Lung microvascular endothelial cell (primary cell): ENCODE measurements around the gene SPRED2. TPM values are rescaled to one million over a fixed set of nuclear protein-coding genes. Genes with fewer than 3 reads are reported as not detected.

Source experiments
- DNase-seq, 2 donors: peaks; one replicate each; pipeline versions ENCODE4 v3.0.0 to v3.0.0-alpha.2; 2010; ENCODE audit warnings: low read depth in 2 of 2
- total RNA-seq: library from RNA; depleted of rRNA; stranded (reverse); fragments of >200 nt; gene quantifications from 2 replicates; pipeline ENCODE4 v1.2.1, GENCODE V29; 2014

Gene SPRED2
- total RNA-seq, 1 donor from 2014 or later = 2.0 TPM

DNA sequence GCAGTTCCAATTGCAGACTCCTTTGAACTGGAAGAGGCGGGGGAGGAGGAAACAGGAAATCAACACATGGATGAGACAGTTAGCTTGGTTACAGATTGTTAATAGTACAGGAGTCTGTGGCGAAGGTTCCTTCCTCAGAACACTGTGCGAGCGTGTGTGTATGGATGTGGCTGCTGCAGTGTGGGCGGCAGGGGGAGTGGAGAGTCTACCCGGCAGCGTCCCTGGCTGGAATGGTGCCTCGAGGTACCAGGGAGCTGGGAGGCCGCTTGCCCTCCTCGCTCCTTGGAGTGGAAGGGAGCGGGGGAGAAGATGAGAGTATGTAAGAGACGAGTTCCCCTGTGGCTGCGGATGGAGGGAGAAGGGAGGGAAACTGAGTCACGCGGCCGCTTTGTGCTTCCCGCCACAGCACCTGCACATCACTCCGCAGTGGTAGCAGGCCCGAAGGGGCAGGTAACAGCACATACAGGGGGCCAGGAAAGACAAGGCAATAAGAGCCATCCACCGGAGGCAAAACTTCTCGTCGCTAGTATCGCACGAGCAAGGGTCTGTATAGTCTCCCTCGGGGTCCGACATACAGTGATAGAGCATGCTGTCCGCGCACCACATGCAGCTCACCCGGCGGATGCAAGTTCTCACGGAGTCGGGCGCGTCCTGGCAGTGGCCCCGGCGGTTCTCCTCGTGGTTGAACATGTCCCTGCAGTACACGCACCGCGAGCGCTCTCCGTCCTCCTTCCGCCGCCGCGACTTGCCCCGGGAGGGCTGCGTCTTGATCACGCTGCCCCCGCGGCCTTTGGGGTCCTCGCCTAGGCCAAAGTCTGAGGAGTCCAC, 119.1 kb downstream of the SPRED2 start:
- peak in 1 of 2 donors; percentile 71 for DNase-seq

DNA sequence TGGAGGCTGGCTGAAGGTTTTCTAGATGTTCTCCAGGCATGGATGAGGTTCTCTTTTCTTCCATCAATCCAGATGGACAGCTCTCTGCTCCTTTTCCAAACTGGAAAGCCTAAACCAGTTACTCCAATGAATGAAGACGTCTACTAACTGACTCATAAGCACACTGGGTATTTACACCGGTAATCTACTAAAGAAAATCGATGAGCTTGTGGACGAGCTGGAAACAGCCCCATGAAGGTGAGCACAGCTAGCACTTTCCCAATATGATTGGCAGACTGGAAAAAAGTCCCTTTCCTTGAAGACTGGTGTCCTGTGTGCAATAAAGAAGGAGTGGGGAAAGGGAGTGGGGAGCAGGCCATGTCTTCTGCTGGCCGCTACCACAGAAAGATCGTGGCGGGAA, 120.8 kb downstream of the SPRED2 start:
- no peak for DNase-seq

DNA sequence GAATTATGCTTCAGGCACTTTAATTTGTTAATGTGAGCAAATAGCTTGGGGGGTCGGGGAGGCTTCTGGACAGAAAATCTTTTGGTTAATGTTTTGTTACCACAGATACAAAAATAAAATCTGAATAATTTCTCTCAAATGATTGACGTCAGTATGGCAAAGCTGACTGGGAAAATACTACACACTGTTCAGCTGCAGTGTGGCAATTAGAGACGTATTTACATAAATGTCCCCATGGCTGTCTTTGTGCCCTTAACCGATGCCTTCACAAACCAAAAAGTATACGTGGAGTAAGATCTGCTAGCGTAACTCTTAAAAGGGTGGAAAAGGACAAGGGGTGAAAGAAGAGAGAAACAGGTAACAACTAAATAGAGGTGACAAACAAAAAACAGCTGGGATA, 121.3 kb downstream of the SPRED2 start:
- peak in 1 of 2 donors; percentile 14 for DNase-seq

DNA sequence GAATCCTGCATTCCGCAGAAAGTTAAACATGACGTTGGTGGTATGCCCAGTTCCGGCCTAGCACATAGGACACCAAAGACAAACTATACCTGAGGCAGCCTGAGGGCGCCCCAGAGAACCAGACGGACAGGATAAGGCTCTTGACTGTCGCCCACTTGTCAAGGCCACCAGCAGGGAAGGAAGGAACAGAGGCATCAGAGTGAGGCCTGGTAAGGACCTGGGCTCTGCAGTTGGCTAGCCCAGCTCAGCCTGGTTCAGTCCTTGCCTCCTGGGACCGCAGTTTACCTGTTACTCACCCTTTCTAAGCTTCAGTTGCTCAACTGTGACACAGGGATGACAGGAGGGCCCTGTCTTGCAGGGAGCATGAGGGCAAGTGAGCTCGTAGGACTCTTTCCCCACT, 122.7 kb downstream of the SPRED2 start:
- no peak for DNase-seq

DNA sequence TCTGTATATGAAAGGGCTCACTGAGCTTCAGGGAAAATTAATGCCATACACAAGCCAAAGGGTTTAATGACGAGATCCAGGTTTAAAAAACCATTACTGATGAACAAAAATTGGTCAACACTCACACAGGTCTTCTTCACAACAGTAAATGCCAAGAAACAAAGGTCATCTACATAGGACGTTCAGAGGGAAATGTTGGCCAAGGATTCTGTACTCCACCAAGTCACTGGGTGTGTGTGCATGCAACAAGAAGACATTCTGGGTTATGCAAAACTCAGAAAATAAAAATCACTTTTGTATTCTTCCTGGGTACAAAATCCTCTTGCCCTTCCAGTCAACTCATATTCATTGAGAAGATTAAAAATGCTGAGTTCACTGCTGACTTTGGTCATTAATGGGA, 126.5 kb downstream of the SPRED2 start:
- no peak for DNase-seq

DNA sequence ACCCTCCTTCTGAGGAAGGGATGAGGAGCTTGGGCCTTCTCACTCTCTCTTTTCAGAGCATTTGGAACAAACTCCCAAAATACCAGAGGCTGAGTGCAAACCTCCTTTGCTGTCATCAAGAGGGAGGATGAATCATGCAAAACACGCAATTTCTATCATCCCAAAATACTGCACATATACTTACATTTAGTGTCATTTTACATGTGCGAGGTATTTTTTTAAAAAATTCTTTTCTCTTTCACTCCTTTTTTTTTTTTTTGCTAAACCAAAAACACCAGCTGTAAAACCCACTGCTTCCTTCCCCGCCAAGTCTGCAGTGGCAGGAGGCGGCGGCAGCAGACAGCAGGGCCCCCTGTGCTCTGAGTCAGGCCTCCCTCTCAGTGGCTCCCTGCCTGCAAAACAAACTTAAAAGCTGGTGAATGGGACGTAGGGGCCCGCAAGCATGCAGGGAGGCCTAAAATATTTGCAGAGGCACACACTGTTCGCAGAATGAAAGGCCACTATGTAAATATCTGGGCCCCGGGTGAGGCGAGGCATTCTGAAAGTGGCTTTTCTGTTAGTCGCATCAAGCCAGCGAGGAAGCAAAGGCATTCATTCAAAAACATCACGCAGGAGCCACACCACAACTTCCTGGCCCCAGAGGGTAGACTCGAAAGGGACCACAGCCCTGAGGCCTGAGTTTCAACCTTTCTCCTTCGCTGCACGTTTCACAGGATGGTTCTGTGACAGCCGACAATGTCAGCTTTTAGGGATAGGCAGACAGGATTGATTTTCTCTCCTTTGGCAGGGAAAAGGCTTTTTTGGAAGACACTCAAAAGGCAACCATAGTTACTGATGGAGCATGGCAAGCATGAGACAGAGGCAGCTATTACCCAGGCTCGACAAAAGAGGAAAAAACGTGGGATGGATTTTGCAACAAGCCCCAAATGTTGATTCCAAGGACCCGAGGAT, 131.4 kb downstream of the SPRED2 start:
- DNase-seq = no peak

DNA sequence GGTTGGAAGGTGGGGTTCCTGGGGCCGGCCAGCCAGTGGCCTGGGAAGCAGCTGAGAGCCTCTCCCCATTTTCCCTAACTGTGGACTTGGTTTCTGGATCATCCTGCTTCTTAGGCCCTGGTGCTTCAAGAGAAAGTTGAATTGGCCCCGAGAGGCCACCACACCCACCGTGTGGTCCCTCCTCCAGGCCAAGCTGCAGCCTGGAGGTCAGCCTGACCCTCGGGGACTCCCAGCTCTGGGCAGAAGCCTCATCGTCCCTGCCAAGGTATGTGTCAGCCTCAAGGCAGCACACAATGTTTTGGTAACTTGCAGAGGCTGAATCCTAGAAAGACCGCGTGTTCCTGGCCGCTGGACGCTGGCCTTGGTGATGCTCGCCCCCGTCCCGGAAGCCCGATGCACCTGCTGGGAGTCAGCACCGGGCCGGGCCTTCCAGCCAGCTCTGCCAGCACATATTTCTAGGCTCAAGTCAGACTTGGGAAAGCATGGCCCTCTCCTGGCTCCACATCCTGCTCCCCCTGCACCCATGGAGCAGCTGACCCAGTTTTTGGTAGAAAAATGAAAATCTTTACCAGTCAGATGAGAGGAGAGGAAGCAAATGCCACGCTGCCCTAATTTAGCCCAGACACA, 132.2 kb downstream of the SPRED2 start:
- DNase-seq = no peak

DNA sequence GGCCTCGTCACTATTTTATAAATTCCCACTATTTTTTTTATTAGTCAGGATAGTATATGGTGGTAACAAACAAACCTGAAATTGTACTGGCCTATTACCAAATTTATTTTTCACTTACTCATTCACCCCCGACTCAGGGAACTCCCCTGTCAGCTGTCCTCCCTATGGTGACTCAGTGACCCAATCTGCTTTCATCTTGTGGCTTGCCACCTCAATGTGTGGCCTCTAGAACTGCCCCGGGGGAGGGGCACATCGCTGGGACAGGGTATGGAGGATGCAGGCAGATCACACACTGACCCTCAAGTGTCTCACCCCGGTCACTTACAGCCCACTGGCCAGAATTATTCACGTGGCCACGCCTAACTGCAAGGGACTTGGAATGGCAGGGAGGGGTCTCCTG, 133.2 kb downstream of the SPRED2 start:
- no peak for DNase-seq

DNA sequence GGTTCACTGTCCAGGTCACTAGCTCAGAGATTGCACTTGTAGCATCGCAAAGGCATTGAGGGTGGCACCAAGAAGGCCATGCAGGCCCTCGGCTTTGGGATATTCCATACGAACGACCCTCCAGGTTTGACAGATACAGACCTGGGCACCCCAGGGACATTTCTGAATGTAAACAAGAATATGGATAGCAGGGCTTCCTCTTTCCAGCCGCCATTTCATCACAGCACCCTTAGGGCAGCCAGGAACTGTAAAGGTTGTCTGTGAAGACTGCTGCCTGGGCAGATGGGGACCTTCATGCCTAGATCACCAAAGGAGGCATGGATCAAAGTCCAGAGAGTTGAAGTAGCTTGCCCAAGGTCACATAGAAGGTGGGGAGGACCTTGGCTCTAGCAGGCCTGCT, 134.3 kb downstream of the SPRED2 start:
- no peak for DNase-seq

DNA sequence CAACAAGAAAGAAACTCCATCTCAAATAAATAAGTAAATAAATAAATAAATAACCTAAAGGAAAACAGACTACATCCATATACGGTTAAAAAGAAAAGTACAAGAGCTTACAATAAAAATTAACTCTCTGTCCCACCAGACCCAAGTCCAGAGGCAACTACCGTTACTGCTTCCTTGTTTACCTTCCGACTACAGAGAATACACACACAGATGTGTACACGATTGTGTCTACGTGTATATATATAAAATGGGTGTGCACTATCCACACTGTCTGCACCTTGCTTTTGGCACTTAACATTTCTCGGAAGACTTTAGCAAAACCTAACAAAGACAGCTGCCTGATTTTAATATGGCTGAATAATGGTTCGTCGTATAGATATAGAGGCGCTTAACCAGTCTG, 134.9 kb downstream of the SPRED2 start:
- no peak for DNase-seq

DNA sequence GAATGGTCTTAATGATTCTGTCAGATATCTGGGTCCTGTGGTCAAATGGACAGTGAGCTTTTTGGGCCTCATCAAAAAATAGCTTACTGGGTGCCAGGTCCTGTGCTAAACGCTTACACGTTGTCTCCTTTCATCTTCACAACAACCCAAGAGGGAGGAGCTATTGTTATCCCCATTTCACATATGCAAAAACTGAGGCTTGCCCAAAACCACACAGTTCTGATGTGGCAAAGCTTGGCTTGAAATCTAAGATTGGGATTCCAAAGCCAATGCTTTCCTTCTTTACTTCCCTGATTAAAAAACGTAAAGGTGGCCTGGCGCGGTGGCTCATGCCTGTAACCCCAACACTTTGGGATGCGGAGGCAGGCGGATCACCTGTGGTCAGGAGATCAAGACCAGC, 135.4 kb downstream of the SPRED2 start:
- DNase-seq = no peak

DNA sequence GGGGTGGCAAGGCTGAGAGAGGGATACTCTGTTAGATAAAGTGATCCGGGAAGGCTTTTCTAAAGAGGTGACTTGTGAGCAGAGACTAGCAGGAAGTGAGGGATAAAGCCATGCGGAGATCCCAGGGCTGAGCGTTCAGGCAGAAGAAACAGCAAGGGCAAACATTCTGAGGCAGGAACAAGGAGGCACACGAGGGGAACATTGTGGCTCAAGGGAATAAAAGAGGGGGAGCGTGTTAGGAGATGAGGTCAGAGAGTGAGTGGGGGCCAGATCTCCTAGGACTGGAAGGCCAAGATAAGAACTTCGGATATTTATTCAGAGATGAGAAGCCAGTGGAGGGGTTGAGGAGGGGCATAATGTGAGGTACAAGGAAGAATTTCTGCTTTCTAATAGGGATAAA, 137.7 kb downstream of the SPRED2 start:
- no peak for DNase-seq

DNA sequence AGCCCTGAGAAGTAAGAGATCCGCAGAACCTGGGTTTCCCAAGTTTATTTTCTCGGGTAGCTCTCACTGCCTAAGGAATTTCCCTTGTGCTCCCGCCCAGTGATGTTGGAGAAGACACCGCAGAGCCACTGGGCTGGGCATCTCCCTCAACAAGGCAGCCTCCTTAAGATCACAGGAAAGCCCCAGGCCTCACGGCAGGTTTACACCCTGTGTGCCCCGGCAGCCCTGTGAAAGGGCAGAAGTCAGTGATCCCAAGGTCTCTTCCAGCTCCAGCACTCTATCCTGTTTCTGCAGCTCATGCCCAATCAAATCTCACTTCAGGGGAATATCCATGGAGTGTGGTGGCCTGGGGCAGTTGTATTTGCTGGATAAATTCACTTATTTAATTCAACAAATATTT, 138.3 kb downstream of the SPRED2 start:
- no peak for DNase-seq

DNA sequence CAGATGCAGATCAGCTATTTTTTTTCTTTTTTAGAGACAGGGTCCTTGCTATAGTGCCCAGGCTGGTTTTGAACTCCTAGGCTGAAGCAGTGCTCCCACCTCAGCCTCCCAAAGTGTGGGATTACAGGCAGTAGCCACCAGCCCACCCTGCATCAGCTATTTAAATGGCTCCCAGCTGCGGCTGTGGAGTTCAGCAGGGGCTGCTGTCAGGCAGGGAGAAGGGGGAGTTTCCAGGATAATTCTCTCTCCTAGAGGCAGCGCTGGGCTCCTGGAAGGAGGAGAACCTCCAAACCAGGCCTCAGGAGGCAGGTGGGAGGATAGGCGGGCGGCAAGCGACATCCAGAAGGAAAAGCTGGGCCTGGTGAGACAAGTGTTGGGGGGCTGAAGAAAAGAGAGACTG, 139.0 kb downstream of the SPRED2 start:
- no peak for DNase-seq

DNA sequence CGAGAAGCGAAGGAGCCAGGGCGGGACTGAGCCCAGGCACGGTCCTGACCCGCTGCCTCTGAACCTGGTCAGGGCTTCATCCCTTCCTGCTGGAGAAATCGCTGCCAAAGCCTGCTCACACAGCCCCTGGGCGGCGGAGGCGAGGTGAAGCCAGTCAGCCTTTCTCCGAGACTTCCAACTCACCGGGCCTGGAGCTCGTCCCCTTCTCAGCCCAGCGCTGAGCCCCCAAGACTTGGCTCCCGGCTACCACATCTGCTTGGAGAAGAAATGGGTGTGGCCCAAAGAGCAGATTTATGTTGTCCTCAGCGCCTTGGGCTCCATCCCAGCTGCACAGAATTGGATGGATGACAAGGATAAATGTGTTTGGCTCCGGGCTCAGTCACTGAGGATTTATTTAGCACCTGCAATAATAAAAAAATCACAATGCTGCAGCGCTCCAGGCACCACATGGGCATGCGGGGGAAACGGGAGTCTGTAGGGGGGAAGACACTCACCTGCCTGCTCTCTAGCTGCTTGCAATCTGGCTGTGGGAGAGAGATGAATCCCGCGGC, 139.9 kb downstream of the SPRED2 start:
- no peak for DNase-seq

DNA sequence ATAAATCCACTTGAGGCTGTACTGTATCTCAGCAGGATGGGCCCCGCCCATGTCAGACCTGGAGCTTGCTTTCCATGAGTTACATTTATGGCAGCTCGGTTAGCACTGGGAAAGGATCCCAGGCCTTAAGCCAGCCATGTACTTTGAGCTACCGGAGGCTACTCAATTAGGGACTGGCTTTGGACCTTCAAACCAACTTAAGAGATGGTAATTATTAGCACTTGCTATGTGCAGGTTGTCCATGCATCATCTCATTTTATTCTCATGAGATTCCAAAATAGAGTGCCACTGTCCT, 140.3 kb downstream of the SPRED2 start:
- no peak for DNase-seq

DNA sequence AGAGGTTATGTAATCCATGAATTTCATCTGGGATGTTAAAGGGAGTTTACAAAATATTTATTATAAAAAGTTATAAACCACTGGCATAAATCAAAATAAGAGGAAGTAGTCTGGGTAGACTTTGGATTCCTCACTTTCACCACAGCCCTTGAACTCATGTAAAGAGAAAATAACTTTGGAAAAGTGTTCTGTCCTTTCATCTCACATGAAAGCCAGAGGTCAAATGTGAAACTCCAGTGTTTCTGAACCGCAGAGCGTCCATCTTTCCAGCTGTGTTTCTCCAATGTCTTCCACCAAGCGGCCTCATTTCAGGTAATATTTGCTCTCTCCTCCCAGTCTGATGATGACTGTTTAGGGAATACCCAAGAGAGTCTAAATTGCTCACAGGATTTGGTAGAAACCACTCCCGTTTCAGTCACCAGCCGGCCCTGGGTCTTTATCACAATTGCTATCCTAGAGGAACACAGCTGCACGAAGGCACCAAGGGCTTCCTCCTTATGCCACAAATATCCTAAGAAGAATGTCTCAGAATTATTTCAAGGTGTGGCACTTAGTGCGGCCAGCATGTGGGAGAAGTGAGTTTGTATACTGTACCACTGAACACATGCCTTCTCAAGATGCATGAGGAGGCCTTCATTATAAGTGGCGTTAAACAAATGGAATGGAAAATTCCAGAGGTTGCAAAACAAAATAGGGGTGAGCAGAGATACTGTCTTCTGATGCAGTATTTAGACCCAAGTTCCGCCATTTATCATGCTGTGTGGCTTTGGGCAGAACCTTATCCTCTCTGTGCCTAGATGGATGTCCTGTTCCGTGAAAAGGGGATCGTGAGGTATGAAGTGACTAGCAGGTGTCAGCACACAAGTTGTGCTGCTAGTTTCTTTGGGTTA, 140.9 kb downstream of the SPRED2 start:
- no peak for DNase-seq

DNA sequence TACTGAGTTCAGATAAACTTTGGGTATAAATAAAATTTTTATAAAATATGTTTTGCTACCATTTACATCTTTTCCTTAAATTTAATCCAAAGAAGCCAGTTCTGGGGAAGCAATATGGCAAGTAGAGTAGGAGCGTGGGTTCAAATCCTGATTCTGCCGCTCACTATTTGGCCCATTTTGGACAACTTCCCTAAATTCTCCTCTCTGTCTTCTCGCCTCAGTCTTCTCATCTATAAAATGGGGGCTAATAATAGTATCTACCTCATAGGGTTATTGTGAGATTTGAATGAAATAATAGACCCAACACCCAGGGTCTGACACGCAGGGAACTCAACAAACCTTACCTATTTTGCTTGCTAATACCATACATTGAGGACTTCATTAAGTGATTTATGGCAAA, 145.0 kb downstream of the SPRED2 start:
- no peak for DNase-seq

DNA sequence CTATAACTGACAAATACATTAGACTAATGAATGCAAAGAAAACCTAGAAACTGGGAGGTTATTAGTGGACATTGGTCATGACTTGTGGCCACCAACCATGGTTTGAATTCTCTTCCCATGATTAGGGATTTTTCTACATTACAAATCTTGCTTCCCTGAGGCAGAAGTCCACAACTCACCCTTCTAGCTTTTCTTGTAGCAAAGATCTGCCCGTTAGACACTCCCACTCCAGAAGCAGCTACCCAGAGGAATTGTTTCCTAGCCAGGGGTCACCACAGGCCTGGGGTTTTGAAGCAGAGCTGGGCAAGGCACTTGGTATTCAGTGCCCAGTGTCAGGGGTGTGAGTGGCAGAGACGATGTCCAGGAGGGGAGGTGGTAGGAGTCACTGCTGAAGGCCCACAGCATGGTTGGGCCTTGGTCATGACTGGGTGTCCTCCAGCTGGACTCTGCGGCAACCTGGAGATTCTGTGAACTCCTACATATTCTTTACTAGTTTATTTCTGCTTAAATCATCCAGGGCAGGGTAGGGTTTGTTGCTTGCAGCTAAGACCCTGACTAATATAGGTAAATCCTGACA, 149.8 kb downstream of the SPRED2 start:
- DNase-seq = no peak

DNA sequence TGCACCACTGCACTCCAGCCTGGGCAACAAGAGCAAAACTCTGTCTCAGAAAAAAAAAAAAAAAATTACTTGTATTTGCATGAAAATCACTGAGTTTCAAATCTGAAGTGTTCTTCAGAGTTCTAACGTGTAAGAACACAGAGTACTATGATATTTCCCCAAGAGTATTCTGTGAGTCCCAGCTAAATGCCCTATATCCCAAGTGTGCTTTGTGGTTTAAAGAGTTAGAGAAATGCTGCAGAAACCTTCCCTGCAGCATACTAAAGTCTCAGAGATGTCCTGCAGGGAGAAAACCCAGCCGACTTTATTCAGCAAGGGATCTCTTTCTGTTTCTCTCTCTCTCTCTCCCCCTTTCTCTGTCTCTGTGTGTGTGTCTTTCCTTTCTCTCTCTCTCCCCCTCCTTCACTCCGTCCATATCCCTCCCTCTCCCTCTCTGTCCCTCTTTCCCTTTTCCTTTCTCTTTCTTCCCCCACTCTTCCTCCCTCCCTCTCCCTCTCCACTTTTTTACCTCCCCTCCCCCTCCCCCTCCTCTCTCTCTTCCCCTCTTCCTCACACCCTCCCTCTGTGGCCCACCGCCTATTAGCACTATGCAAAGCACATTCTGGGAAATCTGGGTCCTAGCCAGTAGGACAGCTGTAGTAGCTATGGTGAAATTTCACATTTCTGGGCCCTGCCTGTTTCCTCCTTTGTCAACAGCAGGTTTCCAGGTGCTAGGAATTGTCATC, 150.6 kb downstream of the SPRED2 start:
- DNase-seq = no peak
